ENCODE results near the gene PTGIR.

PTGIR gene, protein sequence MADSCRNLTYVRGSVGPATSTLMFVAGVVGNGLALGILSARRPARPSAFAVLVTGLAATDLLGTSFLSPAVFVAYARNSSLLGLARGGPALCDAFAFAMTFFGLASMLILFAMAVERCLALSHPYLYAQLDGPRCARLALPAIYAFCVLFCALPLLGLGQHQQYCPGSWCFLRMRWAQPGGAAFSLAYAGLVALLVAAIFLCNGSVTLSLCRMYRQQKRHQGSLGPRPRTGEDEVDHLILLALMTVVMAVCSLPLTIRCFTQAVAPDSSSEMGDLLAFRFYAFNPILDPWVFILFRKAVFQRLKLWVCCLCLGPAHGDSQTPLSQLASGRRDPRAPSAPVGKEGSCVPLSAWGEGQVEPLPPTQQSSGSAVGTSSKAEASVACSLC

DNA sequence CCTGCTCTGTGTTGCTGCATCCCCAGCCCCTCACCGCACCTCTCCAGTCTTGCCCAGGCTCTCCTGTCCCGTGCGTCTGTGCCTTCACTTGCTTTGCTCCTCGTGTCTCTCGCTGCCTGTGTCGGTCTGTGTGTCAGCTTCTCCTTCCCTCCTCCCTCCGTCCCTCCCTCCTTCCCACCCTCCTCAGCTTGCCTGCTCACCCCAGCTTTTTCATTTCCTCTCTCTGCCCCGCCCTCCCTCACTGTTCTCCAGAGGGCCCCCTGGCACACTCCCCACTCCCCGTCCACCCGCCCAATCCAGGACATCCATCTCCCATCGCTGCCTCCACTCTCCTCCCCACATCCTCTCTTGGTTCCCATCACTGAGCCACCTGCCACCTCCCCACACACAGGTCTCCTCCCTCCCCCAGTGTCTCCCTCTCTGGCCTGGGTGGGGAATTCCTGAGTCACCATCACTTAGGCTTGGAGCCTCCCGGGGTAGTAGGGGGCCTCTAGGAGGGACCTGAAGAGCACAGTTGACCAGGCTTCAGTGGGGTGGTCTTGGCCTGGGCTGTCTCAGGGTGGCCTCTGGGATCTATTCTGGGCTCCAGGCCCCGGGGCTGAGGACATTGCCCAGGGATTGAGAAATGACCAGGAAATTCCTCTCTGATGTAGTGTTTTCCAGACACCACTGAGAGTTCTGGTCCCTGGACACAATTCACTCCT lies at the start of gene PTGIR:
Gene PTGIR, minus strand, starts transcription at position 132 of the 704 bp plus-strand sequence. CDS start 864 bp downstream, outside the sequence.
- TF ChIP-seq, protein P1, sequence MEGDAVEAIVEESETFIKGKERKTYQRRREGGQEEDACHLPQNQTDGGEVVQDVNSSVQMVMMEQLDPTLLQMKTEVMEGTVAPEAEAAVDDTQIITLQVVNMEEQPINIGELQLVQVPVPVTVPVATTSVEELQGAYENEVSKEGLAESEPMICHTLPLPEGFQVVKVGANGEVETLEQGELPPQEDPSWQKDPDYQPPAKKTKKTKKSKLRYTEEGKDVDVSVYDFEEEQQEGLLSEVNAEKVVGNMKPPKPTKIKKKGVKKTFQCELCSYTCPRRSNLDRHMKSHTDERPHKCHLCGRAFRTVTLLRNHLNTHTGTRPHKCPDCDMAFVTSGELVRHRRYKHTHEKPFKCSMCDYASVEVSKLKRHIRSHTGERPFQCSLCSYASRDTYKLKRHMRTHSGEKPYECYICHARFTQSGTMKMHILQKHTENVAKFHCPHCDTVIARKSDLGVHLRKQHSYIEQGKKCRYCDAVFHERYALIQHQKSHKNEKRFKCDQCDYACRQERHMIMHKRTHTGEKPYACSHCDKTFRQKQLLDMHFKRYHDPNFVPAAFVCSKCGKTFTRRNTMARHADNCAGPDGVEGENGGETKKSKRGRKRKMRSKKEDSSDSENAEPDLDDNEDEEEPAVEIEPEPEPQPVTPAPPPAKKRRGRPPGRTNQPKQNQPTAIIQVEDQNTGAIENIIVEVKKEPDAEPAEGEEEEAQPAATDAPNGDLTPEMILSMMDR (IDR thresholded peaks at IDR 0.05; ENCODE audit: low read depth, low read length): peak; percentile 9
- DNase-seq (ENCODE audit: extremely low read depth, low read depth): peak; percentile 37

DNA sequence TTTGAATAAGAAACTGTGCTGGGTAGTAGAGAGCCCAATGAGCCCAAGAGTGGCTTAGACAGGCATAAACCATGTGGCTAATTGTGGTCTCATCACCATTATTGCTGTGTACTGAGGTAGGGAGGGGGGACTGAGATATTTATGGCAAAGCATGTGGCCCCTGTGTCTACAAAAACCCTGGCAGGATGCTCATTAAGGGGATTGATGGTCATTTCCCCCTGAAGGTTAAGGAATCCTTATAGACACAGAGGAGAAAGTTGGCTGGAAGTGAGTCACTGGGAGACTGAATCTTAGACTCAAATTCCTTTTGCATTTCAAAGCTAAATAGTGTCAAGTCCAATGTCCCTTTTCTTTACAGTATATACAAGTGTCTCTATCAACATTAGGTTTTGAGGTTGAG lies 45.9 kb upstream of the PTGIR start:
- TF ChIP-seq, protein P1 (IDR thresholded peaks at IDR 0.05; ENCODE audit: low read depth, low read length): no peak
- no peak for DNase-seq (ENCODE audit: extremely low read depth, low read depth)

DNA sequence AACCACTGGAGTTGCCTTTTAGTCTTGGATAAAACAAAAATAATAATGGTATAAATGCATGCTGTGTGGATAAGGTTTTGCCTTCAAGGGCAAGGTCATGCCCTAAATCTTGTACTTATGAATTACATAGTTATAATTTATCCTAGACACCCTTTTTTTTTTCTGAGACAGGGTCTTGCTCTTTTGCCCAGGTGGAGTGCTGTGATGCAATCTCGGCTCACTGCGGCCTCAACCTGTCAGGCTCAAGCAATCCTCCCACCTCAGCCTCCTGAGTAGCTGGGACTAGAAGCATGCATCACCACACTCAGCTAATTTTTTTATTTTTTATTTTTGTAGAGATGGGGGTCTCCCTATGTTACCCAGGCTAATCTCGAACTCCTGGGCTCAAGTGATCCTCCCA lies 43.8 kb upstream of the PTGIR start:
- TF ChIP-seq, protein P1 (IDR thresholded peaks at IDR 0.05; ENCODE audit: low read depth, low read length): no peak
- DNase-seq (ENCODE audit: extremely low read depth, low read depth): no peak

DNA sequence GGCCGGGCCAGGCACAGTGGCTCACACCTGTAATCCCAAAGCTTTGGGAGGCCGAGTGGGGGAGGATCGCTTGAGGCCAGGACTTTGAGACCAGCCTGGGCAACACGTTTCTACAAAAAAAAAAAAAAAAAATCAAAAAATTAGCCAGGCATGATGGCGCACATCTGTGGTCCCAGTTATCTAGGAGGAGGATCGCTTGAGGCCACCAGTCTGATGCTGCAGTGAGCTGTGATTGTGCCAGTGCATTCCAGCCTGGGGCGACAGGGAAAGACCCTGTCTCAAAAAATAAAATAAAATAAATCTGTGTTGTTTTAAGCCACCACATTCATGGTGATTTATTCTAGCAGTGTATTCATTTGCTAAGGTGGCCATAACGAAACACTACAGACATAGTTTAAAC lies 40.2 kb upstream of the PTGIR start:
- TF ChIP-seq, protein P1 (IDR thresholded peaks at IDR 0.05; ENCODE audit: low read depth, low read length): no peak
- DNase-seq (ENCODE audit: extremely low read depth, low read depth): no peak

DNA sequence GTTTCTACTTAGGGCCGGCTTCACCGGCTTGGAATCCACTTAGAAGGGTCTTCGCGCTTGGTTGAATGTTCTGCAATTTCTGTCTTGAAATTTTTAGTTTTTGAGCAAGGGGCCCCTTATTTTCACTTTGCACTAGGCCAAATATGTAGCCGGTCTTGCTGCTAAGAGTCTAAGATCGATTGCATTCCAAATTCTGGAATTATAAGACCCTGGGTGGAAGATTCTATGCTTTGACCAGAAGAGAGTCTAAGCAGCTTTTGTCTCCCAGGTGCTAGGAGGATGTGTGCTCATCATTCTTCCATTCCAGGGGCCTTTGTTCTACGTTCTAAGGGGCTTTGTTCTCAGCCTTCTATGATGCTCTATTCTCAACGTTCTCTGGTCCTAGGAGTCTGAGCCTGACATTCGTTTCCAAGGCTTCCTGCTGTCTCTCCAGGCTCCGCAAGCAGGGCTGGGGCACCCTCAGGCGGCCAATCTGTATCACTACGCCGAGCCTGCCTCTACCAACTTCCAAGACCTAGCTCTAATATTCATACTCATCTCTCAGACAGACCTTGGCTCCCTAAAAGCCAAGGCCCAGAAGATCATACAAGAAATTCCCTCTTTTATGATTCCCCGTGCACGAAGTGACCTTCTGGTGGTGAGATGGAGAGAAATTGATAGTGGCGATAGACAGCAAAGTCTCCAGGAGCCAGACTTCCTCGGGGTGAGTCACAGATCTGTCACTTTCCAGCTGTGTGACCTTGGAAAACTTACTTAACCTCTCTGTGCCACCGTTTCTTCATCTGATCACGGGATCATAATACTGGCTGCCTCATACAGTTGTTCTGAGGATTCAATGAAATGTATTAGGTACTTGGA lies 37.1 kb upstream of the PTGIR start:
- peak; percentile 77 for DNase-seq (ENCODE audit: extremely low read depth, low read depth)
- TF ChIP-seq, protein P1 (IDR thresholded peaks at IDR 0.05; ENCODE audit: low read depth, low read length): peak; percentile 94

DNA sequence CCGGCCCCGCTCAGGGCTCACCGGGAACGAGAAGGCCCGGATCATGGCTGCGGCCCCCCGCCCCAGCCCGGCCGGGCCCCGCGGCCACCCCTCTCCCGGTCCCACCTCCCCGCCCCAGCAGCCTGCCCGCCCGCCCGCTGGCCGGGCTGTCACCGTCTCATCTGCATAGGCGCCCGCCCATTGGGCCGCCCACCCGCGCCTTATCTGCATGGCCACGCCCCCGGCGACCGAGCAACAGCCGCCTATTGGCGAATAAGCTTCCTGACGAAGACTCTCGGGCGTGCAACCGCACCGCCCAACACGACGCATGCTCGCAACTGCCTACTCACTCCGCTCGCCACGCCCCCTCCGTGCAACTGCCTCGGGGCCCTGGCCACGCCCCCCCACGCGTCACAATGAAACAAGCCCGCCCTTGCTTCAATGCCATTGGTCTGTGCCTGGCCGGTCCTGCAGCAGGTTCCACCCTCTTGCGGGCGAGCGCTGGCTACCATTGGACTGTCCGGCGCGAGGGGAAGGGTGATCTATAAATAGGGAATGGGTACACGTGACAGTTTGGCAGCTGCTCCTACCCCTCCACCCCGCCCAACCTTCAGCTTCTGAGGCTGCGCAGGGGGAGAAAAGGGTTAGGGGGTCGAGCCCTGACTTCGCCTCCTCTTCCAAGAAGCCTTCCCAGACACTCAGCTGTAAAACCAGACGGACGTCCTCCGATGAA lies 36.3 kb upstream of the PTGIR start, which contains the start of gene DACT3:
Gene DACT3, minus strand, starts transcription at position 163 of the 712 bp plus-strand sequence. Its CDS starts 118 bp downstream, at position 45.
- TF ChIP-seq, protein P1 (IDR thresholded peaks at IDR 0.05; ENCODE audit: low read depth, low read length): no peak
- peak; percentile 100 for DNase-seq (ENCODE audit: extremely low read depth, low read depth)

Data from AG09319 (cell line).